GM04503 (cell line): ENCODE data around the gene NFE2.
"Not testable (repeated sequence)": the region's sequence is repeated elsewhere in the genome, so short reads cannot be mapped to it uniquely, and the experiment has no call there.

Experiments used
- DNase-seq: peaks from one replicate; pipeline ENCODE4 v3.0.0-alpha.2; 2012; ENCODE audit warnings: low read depth

Gene NFE2

DNA sequence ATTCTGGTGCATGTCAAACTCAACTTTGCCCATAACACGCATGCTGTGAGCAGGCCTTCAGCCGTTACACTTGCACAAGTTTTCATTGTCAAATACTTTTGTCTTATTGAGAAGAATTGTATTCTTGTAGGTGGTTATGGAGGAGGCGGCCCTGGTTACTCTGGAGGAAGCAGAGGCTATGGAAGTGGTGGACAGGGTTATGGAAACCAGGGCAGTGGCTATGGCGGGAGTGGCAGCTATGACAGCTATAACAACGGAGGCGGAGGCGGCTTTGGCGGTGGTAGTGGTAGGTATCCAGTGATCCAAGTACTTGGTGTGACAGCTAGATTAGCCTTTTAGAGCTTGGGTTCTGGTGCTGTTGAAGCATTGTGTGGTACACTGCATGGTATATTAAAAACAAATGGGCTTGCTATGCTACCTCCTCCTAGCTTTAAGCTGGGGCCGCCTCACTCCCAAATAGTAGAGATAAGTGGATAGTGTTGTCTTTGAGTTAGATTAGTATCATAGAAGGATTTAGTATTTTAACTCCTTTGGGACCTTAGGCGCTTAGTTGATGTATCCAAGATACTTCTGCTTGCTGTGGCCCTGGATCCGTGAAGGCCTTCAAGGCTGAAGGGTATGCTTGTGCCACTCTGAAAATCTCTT, 17.7 kb downstream of the NFE2 start:
- no peak for DNase-seq

DNA sequence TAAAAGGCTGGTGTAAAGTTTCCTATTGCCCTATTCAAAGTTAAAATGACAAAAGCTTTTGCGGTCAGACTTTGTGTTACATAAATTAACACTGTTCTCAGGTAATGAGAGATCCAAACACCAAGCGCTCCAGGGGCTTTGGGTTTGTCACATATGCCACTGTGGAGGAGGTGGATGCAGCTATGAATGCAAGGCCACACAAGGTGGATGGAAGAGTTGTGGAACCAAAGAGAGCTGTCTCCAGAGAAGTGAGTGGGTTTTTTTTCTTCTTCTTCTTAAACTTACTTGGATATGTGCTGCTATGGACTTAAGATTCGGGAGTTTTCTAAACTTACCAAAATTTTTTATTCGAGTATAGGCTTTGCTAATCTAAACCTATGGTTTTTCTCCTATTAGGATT, 19.1 kb downstream of the NFE2 start:
- DNase-seq: not testable (repeated sequence)

DNA sequence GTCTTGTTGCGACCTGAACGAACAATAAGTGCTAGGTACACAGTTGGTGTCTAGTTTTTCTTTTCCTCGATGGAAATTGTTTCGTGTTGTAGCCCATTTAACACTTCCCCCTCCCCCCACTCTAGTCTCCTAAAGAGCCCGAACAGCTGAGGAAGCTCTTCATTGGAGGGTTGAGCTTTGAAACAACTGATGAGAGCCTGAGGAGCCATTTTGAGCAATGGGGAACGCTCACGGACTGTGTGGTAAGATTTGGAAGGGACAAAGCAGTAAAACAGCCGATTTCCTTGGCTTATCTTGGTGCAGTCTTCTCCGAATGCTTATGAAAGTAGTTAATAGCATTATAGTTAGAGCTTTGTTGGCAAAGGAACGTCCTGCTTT, 19.6 kb downstream of the NFE2 start:
- DNase-seq: not testable (repeated sequence)

DNA sequence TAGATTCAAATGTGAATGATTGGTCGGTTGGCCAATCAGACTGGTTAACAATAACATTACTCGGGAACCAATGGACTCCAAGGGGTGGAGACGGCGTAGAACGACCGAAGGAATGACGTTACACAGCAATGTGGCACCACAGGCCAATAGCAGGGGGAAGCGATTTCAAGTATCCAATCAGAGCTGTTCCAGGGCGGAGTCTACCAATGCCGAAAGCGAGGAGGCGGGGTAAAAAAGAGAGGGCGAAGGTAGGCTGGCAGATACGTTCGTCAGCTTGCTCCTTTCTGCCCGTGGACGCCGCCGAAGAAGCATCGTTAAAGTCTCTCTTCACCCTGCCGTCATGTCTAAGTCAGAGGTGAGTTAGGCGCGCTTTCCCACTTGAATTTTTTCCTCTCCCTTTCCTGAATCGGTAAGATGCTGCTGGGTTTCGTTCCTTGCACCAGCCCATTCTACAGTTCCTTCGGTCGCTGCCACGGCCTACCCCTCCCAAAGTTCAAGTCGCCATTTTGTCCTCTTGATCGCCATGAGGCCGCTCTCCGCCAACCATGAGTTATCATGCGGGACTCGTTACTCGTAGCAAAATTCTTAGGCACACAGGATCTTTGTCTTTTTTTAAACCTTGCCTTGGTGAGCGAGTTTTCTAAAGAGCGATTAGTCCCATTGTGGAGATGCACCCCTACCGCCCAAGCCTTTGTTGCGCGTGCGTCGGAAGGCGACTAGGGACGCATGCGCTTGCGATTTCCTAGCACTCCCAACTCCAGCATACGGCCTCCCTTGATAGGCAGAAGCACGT, 20.2 kb downstream of the NFE2 start, which contains the start of gene HNRNPA1:
TSS of gene HNRNPA1 (plus strand) at position 259 of the 793 bp plus-strand sequence. CDS start at position 341, 82 bp downstream.
- peak; percentile 100 for DNase-seq

DNA sequence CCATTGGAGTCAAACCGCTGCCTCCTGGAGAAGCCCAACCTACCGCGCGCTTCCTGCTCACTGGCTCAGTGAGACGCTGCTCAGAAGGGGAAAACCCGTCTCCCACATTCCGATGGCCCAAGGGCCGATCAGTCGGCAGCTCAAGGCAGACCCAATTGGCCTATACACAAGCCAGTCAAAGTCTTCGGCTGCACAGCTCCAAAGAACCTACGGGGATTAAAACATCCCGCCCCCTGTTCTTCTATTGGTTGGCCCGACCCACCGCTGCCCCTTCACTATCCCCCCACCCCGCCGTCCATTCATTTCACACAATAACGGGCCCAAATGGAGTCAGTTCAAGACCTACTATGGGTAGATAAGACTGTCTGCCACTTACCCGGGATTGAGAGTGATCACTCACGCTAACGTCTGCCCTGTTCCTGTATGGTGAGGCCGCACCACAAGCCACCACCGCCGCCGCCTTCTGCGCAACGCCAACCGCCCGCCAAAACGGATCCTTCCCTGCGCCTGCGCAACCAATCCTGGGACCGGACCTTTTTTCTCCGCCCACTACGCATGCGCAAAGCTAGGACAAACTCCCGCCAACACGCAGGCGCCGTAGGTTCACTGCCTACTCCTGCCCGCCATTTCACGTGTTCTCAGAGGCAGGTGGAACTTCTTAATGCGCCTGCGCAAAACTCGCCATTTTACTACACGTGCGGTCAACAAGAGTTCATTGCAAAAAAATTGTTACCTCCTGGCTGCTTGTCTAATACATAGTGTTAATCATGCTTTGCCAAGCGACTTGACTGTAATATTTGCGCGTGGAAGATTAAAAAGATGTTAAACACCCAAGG, 21.0 kb downstream of the NFE2 start, which contains the start of gene CBX5:
TSS of gene CBX5 (minus strand) at position 491 of the 836 bp plus-strand sequence. CDS start 22,472 bp downstream, outside the sequence.
- peak; percentile 100 for DNase-seq

DNA sequence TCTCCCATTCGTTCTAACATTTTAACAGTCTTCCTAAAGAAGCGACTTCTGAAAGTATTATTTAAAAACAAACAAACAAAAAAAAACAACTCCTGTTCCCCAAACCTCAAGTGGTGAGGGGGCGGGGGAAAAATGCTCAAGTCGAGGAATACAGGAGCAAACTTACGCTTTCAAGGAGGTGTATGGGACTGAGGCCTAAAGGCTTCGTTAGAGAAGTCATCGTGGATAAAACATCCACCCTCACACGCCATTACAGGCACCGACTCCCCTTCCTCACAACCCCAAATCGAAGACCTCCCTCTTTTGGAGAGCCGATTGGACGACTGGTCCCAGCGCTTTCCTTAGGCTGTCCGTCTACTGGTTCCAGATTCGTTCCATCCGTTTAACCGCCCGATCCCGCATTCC, 21.6 kb downstream of the NFE2 start:
- DNase-seq: no peak

DNA sequence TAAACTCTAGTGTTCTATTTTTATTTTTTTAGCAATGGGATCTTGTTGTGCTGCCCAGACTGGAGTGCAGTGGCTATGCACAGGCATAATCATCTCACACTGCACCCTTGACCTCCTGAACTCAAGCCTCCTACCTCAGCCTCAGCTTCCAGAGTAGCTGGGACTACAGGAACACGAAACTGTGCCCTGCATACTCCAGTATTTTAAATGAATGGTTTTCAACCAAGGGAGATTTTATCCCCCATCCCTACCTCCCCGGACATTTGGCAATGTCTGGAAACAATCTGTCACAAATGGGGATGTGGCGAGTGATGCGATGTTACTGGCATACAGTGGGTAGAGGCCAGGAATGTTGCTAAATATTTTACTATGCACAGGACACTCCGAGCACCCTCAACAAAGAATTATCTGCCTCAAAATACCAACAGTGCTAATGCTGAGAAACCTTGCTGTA, 23.0 kb downstream of the NFE2 start:
- DNase-seq: no peak

DNA sequence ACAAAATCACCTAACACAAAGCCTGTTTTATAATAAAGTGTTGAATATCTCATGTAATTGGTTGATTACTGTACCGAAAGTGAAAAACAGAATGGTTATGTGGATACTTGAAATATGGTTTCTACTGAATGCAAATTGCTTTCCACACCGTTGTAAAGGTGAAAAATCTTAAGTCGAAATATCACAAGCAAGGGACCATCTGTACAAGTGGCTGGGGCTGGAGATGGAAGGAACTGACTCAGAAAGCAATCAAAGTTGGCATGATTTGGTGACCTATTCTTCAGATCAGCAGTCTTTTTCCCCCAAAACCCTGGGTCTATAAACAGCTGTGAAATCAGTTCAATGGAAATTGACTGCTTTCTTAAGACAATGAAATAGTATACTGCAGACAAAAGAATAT, 24.4 kb downstream of the NFE2 start:
- no peak for DNase-seq

DNA sequence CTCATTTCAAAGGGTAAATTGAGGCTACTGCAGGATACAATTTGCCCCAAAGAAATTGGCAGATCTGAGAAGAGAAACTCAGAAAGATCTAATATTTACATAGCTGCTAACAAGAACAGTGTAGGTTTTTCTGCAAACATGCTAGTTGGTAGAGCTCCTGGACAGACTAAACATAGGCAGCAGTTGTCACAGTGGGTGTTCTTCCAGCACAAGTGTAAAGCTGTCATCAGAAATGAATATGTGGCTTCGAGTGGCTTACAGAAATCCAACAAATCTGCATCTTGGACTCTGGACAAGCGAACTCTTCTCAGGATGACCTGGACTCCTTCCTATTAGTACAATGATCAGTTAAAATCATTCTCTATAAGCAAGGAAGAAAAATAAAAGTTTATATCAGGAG, 26.8 kb downstream of the NFE2 start:
- no peak for DNase-seq

DNA sequence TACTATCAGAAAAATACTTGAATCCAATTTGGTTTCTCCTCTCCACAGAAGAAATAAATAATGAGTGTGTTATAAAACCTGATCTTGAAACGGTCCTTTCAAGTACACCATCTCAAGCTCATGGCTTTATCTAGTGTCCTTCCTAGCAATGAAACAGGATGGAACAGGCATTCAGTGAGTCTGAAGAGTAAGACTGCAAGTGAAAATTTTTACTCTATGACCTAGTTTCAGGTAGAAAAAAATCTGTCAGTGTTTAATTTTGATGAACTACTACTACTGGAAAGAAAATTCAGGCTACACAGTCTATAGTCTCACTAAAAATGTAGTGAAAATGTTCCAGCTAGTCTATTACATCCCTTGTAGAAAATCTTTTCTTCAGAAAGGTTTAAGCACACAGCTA, 28.6 kb downstream of the NFE2 start:
- DNase-seq: no peak

DNA sequence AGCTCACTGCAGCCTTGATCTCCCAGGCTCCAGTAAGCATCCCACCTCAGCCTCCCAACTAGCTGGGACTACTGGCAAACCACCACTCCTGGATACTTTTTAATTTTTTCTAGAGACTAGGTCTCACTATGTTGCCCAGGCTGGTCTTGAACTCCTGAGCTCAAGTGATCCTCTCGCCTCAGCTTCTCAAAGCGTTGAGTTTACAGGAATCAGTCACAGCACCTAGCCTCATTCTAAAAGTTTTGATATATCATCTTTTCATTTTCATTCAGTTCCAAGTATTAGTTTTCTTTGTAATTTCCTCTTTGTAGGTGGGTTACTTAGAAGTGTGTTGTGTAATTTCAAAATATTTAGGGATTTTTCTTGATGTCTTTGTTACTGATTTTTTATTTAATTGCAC, 30.5 kb downstream of the NFE2 start:
- no peak for DNase-seq

DNA sequence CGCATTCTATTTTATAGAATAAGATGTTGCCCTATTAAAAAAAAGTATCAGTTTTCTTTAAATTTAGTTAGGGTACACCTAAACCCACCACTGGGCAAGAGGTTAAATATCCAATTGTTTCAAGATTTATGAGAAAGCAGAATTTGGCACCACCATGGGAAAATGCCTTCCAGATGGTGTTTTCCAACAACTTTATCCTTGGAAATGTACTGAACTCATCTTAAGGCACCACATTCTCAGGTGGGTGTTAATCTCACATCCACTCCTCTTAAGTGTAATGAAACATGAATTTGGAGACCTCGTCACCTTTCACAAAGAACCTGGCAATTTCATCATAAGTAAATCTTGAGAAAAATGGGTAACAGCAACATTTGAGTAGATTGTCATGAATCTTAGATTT, 34.0 kb downstream of the NFE2 start:
- DNase-seq: no peak

DNA sequence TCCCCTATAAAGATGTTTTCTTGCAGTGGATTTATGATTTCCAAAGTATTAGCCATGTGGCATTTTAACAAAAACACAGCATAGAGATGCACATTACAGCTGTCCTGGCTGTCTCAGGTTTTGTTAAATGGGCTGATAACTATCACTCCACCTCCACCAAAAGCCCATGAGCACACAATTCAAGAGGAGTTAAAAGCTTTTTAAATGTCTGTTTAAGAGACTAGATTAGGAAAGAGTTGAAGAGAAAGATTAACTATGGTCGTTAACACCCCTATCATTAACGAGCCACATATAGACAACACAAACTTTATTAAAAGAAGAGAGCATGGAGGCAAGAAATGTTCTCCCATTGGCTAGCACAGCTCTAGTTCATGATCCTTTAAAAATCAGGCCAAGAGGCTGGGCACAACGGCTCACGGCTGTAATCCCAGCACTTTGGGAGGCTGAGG, 35.4 kb downstream of the NFE2 start:
- DNase-seq: no peak

DNA sequence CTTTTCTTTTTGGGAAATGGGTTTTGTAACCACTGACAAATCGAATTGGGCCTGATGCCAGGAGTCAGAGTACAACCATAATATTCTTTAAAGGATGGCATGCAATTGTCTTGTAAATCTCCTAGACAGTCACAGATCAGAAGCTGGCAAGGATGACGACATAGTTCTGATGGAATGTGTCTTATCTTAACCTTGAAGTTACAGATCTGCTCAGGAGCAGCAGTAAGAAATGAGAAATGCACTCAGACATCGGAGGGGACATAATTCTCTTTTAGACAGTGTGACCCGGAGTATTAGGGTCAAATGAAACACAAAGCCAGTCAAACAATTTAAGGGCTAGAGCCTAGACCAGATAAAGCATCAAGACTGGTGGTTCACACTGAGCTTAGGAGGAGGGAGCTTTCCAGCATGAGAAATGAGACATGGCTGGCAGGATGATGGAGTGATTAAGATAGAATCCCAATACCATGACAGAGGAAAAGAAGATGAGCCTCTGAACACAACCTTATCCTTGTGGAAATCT, 38.4 kb downstream of the NFE2 start:
- no peak for DNase-seq

DNA sequence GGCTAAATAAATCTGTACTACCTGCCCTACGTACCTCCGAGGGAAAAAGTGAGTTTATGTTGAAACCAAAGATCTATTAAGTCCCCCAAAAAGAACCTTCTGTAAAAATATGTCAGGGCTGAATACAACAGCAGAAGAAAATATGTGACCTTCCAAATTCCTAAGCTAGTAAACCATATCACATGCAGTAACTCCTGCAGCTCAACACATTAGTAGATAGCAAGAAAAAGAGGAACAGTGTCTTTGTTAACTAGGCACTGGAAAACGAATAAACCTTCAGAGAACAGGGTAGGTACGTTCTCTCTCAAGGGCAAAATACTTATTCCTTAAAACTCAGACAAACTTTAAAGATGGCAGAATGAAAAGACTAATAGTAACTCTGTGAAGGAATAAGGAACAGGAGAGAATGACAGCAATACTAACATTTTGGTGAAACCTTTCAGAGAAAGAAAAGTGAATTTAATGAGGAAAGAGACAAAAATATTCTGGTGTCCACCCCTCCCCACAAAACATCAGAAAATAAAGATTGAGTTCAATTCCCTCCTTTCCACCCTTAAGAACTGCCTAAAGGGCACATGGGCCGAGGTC, 38.9 kb downstream of the NFE2 start:
- DNase-seq: no peak

DNA sequence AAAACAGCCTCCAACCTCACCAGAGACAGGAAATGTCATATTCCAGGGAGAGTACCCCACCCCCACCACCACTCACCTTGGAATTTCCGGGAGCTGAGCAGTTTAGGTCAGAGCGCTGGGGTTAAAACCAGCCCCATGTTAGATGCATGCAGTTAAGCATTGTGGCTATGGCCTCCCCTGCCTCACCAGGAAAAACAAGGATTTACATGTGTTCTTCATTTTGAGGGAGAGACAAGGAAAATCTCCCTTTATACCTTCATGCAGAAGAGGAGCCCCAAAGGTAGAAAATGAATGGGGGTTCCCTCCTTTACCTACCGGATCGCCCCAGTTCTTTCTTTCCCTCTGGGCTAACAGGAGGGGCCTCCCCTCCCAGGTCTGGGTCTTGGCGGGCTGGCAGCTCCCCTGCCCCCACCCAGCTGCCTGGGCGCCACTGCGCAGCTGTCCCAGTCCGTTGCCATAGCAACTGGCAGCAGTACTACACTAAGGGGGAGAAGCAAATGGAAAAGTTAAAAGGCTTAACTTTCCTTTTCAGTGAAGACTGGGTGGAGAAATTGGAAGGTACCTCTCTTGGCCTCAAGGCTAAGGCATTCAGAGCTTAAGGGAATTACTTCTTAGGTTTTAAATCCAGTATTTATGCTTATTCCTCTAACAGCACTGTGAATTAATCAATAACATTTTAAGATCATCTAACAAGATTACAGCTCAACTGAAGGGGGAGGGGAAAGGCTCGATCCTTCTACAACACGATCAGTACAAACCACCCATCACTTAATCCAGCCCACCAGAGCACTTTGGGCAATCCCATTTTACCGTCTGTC, 41.4 kb downstream of the NFE2 start:
- no peak for DNase-seq

DNA sequence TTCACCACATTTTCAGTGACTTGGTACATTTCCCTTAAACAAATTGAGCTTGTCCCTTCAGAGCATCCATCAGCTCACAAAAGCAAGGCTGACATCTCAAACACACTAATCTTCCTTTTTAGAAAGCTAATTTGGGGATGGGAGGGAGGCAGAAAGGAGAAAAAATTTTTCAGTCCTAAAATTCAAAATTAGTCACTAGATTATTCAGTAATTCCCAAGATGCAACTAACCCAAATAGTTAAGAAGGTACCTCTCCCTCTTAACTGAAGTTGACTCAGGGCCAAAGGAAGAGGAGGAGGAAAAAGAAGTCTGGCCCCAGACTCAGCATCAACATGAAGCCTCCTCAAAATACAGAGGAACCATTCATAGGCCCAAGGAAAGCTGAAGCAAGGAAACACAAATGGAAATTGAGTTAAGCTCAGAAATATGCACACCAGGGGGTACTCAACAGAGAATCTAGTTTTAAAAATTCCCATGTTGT, 42.6 kb downstream of the NFE2 start:
- DNase-seq: no peak

DNA sequence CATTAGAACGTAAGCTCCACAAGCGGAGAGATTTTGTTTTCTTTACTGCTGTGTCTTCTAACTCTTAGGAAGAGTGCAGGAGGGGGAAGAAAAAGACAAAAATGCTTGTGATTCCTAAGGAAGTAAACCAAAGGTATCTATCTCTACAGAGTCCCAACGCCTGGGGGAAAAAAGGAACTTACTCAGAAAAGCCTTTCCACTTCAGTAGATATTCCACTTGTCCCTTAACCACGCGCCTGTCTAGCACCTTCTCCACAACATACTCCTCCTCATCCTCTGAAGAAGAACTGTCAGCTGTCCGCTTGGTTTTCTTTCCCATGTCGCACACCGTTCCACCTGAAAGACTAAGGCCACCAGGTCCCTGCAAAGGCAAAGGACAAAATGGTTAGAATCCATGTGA, 43.5 kb downstream of the NFE2 start:
- DNase-seq: no peak

DNA sequence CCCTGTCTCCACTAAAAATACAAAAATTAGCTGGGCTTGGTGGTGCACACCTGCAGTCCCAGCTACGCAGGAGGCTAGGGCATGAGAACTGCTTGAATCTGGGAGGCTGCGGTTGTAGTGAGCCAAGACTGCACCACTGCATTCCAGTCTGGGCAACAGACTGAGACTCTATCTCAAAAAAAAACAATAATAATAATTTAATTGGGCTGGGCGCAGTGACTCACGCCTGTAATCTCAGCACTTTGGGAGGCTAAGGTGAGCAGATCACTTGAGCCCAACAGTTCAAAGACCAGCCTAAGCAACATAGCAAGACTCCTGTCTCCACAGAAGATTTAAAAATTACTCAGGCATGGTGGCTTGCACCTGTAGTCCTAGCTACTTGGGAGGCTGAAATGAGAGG, 47.6 kb downstream of the NFE2 start:
- no peak for DNase-seq

DNA sequence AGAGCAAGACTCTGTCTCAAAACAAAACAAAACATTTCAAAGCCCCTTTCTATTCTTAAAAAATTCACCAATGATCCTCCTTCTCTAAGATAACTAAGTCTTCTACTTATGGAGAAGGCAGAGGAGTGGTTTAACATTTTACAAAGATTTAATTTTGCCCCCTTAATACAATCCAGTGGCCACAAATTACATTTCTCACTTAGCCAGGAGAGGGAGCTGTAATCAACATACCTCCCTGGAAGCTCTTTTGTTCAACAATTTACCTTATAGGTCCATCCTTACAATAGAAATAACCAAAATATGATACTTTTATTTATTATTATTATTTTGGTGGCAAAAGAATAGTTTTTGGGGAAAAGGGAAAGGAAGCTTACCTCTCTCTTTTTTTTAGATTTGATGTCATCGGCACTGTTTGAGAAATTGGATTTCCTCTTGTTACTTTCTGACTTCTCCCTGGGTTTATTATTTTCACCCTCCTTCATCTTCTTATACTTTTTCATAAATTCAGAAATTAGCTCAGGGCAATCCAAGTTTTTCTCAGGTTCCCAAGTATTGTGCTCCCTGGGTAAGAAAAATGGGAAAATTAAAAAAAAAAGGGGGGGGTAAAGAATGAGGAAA, 49.0 kb downstream of the NFE2 start:
- no peak for DNase-seq
